ENCODE measurements around the gene IGFL2. TPM values are rescaled to one million over a fixed set of nuclear protein-coding genes. Genes with fewer than 3 reads are reported as not detected.

The IGFL2 gene
- total and polyA plus RNA-seq, 2 experiments from 2014 or later, result not detected

DNA sequence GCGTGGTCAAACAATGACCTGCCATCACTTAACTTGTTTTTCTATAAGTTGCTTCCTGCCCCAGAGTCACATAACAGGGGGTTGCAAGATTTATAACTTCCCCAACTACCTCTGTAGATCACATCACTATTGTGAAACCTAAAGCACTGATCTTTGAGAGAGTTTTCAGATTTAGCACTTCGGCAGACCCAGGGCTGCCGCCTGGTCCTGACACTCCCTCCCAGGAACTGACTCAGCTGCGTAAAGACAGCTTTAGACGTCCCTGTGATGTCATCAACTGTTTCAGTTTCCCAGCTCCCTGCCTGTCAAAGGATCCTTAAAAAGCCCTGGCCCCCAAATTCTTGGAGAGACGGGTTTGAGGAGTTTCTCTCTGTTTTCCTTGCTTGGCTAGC lies 33.3 kb downstream of the IGFL2 start:
- Histone ChIP-seq H3K4me3 (no peak overlapping the region), H3K27ac (ENCODE audit: low read depth) (no peak overlapping the region), H3K4me2 (no peak overlapping the region), H3F3A (replicated peaks; ENCODE audit: low read depth) (no peaks in the 10 kb centered on the region), H3K9me2 (ENCODE audit: insufficient read depth) (no peaks in the 10 kb centered on the region), H3K27me3 (ENCODE audit: insufficient read depth) (no peaks in the 10 kb centered on the region), H3K36me3 (ENCODE audit: insufficient read depth) (no peaks in the 10 kb centered on the region), H4K20me1 (replicated peaks; ENCODE audit: insufficient read depth) (no peaks in the 10 kb centered on the region), H3K79me2 (replicated peaks; ENCODE audit: insufficient read depth) (no peaks in the 10 kb centered on the region), H3K4me1 (ENCODE audit: insufficient read depth) (no peaks in the 10 kb centered on the region), H2AFZ (peak overlapping the region; percentile 90)
- TF ChIP-seq POLR2AphosphoS5 (IDR thresholded peaks at IDR 0.05; ENCODE audit: low read depth), result no peak
- TF ChIP-seq EZH2 (IDR thresholded peaks at IDR 0.05; ENCODE audit: low read depth, unreplicated experiment), result no peak
- TF ChIP-seq JUNB (IDR thresholded peaks at IDR 0.05; ENCODE audit: unreplicated experiment), result no peak
- TF ChIP-seq, protein P1, sequence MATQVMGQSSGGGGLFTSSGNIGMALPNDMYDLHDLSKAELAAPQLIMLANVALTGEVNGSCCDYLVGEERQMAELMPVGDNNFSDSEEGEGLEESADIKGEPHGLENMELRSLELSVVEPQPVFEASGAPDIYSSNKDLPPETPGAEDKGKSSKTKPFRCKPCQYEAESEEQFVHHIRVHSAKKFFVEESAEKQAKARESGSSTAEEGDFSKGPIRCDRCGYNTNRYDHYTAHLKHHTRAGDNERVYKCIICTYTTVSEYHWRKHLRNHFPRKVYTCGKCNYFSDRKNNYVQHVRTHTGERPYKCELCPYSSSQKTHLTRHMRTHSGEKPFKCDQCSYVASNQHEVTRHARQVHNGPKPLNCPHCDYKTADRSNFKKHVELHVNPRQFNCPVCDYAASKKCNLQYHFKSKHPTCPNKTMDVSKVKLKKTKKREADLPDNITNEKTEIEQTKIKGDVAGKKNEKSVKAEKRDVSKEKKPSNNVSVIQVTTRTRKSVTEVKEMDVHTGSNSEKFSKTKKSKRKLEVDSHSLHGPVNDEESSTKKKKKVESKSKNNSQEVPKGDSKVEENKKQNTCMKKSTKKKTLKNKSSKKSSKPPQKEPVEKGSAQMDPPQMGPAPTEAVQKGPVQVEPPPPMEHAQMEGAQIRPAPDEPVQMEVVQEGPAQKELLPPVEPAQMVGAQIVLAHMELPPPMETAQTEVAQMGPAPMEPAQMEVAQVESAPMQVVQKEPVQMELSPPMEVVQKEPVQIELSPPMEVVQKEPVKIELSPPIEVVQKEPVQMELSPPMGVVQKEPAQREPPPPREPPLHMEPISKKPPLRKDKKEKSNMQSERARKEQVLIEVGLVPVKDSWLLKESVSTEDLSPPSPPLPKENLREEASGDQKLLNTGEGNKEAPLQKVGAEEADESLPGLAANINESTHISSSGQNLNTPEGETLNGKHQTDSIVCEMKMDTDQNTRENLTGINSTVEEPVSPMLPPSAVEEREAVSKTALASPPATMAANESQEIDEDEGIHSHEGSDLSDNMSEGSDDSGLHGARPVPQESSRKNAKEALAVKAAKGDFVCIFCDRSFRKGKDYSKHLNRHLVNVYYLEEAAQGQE (IDR thresholded peaks at IDR 0.05; ENCODE audit: unreplicated experiment), result no peak
- TF ChIP-seq NANOG (IDR thresholded peaks at IDR 0.05; ENCODE audit: borderline replicate concordance), result no peak
- H3K9me3 Mint-ChIP-seq, result peaks cover 2% of the 10 kb centered on the region; the same call in 1 of the 3 replicates
- H3K36me3 Mint-ChIP-seq (ENCODE audit: low read depth), result no peaks in the 10 kb centered on the region; the same call in 2 of the 3 replicates
- no peaks in the 10 kb centered on the region for H3K4me1 Mint-ChIP-seq
- H3K27ac Mint-ChIP-seq, result no peak overlapping the region
- no peak for ATAC-seq
- no peaks in the 10 kb centered on the region for H3K27me3 Mint-ChIP-seq (ENCODE audit: insufficient read depth, low read depth, poor library complexity)
- no peak for DNase-seq (ENCODE audit: low spot score)
- no peak overlapping the region for H3K4me3 Mint-ChIP-seq

DNA sequence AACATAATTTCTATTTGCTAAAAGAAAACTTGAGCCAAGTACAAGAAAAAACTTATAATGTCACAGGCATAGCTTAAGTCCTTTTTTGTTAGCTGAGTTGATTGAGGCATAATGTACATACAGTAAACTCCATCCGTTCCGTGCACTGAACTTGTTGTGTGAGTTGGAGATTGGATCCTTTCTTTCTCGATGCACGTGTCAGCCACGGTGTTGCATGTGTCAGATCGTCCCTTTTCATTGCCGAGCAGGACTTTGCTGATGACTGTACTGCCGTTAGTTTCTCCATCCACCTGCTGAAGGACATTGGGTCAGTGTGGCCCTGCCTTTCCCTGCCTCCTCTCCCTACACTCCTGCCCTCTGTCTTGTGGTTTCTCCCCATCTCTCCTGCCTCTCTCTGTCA lies 34.4 kb downstream of the IGFL2 start:
- Mint-ChIP-seq H3K27me3 (ENCODE audit: insufficient read depth, low read depth, poor library complexity) (peaks cover 4% of the 10 kb centered on the region), H3K4me1 (no peaks in the 10 kb centered on the region), H3K4me3 (no peak overlapping the region), H3K9me3 (peaks cover 2% of the 10 kb centered on the region; the same call in 1 of the 3 replicates), H3K27ac (no peak overlapping the region), H3K36me3 (ENCODE audit: low read depth) (no peaks in the 10 kb centered on the region; the same call in 2 of the 3 replicates)
- Histone ChIP-seq H3K4me1 (ENCODE audit: insufficient read depth) (no peaks in the 10 kb centered on the region), H3K9me2 (ENCODE audit: insufficient read depth) (no peaks in the 10 kb centered on the region), H4K20me1 (replicated peaks; ENCODE audit: insufficient read depth) (no peaks in the 10 kb centered on the region), H3K36me3 (ENCODE audit: insufficient read depth) (no peaks in the 10 kb centered on the region), H2AFZ (no peak overlapping the region), H3K27ac (ENCODE audit: low read depth) (no peak overlapping the region), H3F3A (replicated peaks; ENCODE audit: low read depth) (no peaks in the 10 kb centered on the region), H3K4me3 (no peak overlapping the region), H3K27me3 (ENCODE audit: insufficient read depth) (no peaks in the 10 kb centered on the region), H3K4me2 (no peak overlapping the region), H3K79me2 (replicated peaks; ENCODE audit: insufficient read depth) (no peaks in the 10 kb centered on the region)
- ATAC-seq, result no peak
- DNase-seq (ENCODE audit: low spot score), result no peak
- TF ChIP-seq ZNF114 (CRISPR knock-in tag; IDR thresholded peaks at IDR 0.05), result no peak
- no peak for TF ChIP-seq EZH2 (IDR thresholded peaks at IDR 0.05; ENCODE audit: low read depth, unreplicated experiment)
- TF ChIP-seq STAT1 (IDR thresholded peaks at IDR 0.05; ENCODE audit: unreplicated experiment), result no peak
- no peak for TF ChIP-seq EZH2phosphoT487 (IDR thresholded peaks at IDR 0.05; ENCODE audit: unreplicated experiment)
- TF ChIP-seq, protein P2, sequence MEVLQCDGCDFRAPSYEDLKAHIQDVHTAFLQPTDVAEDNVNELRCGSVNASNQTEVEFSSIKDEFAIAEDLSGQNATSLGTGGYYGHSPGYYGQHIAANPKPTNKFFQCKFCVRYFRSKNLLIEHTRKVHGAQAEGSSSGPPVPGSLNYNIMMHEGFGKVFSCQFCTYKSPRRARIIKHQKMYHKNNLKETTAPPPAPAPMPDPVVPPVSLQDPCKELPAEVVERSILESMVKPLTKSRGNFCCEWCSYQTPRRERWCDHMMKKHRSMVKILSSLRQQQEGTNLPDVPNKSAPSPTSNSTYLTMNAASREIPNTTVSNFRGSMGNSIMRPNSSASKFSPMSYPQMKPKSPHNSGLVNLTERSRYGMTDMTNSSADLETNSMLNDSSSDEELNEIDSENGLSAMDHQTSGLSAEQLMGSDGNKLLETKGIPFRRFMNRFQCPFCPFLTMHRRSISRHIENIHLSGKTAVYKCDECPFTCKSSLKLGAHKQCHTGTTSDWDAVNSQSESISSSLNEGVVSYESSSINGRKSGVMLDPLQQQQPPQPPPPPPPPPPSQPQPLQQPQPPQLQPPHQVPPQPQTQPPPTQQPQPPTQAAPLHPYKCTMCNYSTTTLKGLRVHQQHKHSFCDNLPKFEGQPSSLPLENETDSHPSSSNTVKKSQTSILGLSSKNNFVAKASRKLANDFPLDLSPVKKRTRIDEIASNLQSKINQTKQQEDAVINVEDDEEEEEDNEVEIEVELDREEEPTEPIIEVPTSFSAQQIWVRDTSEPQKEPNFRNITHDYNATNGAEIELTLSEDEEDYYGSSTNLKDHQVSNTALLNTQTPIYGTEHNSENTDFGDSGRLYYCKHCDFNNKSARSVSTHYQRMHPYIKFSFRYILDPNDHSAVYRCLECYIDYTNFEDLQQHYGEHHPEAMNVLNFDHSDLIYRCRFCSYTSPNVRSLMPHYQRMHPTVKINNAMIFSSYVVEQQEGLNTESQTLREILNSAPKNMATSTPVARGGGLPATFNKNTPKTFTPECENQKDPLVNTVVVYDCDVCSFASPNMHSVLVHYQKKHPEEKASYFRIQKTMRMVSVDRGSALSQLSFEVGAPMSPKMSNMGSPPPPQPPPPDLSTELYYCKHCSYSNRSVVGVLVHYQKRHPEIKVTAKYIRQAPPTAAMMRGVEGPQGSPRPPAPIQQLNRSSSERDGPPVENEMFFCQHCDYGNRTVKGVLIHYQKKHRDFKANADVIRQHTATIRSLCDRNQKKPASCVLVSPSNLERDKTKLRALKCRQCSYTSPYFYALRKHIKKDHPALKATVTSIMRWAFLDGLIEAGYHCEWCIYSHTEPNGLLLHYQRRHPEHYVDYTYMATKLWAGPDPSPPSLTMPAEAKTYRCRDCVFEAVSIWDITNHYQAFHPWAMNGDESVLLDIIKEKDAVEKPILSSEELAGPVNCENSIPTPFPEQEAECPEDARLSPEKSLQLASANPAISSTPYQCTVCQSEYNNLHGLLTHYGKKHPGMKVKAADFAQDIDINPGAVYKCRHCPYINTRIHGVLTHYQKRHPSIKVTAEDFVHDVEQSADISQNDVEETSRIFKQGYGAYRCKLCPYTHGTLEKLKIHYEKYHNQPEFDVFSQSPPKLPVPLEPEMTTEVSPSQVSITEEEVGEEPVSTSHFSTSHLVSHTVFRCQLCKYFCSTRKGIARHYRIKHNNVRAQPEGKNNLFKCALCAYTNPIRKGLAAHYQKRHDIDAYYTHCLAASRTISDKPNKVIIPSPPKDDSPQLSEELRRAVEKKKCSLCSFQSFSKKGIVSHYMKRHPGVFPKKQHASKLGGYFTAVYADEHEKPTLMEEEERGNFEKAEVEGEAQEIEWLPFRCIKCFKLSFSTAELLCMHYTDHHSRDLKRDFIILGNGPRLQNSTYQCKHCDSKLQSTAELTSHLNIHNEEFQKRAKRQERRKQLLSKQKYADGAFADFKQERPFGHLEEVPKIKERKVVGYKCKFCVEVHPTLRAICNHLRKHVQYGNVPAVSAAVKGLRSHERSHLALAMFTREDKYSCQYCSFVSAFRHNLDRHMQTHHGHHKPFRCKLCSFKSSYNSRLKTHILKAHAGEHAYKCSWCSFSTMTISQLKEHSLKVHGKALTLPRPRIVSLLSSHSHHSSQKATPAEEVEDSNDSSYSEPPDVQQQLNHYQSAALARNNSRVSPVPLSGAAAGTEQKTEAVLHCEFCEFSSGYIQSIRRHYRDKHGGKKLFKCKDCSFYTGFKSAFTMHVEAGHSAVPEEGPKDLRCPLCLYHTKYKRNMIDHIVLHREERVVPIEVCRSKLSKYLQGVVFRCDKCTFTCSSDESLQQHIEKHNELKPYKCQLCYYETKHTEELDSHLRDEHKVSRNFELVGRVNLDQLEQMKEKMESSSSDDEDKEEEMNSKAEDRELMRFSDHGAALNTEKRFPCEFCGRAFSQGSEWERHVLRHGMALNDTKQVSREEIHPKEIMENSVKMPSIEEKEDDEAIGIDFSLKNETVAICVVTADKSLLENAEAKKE (CRISPR knock-in tag; IDR thresholded peaks at IDR 0.05), result no peak
- no peak for TF ChIP-seq POLR2AphosphoS5 (IDR thresholded peaks at IDR 0.05; ENCODE audit: low read depth)
- TF ChIP-seq, protein P1 (IDR thresholded peaks at IDR 0.05; ENCODE audit: unreplicated experiment), result no peak
